HL-60 (cell line): ENCODE results near the gene SYCP2.

Experiments used
- CTCF ChIP-seq: IDR thresholded peaks from one replicate; pipeline ENCODE4 v1.5.1; 2011; ENCODE audit warnings: low read length, control low read depth, inconsistent platforms; ENCODE audit not compliant: insufficient read depth
- GABPA ChIP-seq: IDR thresholded peaks from 2 replicates; pipeline ENCODE4 v1.6.1; 2012; ENCODE audit warnings: low read depth
- POLR2AphosphoS5 ChIP-seq: IDR thresholded peaks from 2 replicates; pipeline ENCODE4 v1.6.1; 2012; ENCODE audit warnings: low read depth

GRCh38 chr20:59823491-59824259 lies 109.8 kb downstream of the SYCP2 start:
- TF ChIP-seq POLR2AphosphoS5 (no peak), CTCF (no peak), GABPA (no peak)
